HuH-7.5 (cell line): ENCODE results near the gene PLEKHB2.
A peak's percentile ranks its signal among the peaks of the same experiment; 100 is the strongest.
"Not testable (repeated sequence)": the region's sequence is repeated elsewhere in the genome, so short reads cannot be mapped to it uniquely, and the experiment has no call there.

ENCODE experiments used
- DNase-seq: peaks from one replicate; pipeline ENCODE4 v3.0.0; 2011; ENCODE audit warnings: low spot score

Gene PLEKHB2

GRCh38 chr2:131143803-131144202 lies 38.7 kb downstream of the PLEKHB2 start:
- no peak for DNase-seq

- no peak for DNase-seq
Observed at GRCh38 chr2:131145040-131145439, 39.9 kb downstream of the PLEKHB2 start.

GRCh38 chr2:131146231-131146630 lies 41.1 kb downstream of the PLEKHB2 start:
- DNase-seq: no peak

GRCh38 chr2:131146749-131147148 lies 41.6 kb downstream of the PLEKHB2 start:
- no peak for DNase-seq

- no peak for DNase-seq
Observed at GRCh38 chr2:131148426-131148825, 43.3 kb downstream of the PLEKHB2 start.

- not testable (repeated sequence) for DNase-seq
Observed at GRCh38 chr2:131150109-131150508, 45.0 kb downstream of the PLEKHB2 start.

- DNase-seq: no peak
Observed at GRCh38 chr2:131151398-131151797, 46.3 kb downstream of the PLEKHB2 start.

- DNase-seq: no peak
Observed at GRCh38 chr2:131152074-131152473, 46.9 kb downstream of the PLEKHB2 start.

GRCh38 chr2:131153529-131153928 lies 48.4 kb downstream of the PLEKHB2 start:
- no peak for DNase-seq

- peak; percentile 89 for DNase-seq
Observed at GRCh38 chr2:131154071-131154531, 49.0 kb downstream of the PLEKHB2 start.

GRCh38 chr2:131154647-131155046 lies 49.5 kb downstream of the PLEKHB2 start:
- no peak for DNase-seq

GRCh38 chr2:131155208-131155855 lies 50.2 kb downstream of the PLEKHB2 start:
- DNase-seq: no peak

- DNase-seq: no peak
Observed at GRCh38 chr2:131156452-131157149, 51.5 kb downstream of the PLEKHB2 start.

GRCh38 chr2:131165562-131165961 lies 60.4 kb downstream of the PLEKHB2 start:
- DNase-seq: not testable (repeated sequence)

GRCh38 chr2:131168538-131168937 lies 63.4 kb downstream of the PLEKHB2 start:
- no peak for DNase-seq

- not testable (repeated sequence) for DNase-seq
Observed at GRCh38 chr2:131178050-131178449, 72.9 kb downstream of the PLEKHB2 start.

- DNase-seq: not testable (repeated sequence)
Observed at GRCh38 chr2:131178721-131179418, 73.7 kb downstream of the PLEKHB2 start.

- not testable (repeated sequence) for DNase-seq
Observed at GRCh38 chr2:131181451-131181850, 76.3 kb downstream of the PLEKHB2 start.

GRCh38 chr2:131193421-131193820 lies 88.3 kb downstream of the PLEKHB2 start:
- not testable (repeated sequence) for DNase-seq

GRCh38 chr2:131196186-131196585 lies 91.0 kb downstream of the PLEKHB2 start:
- not testable (repeated sequence) for DNase-seq
